Prostate gland (tissue), 2 donors: Measurements from ENCODE around the gene TPP1.

Source experiments
- POLR2A ChIP-seq: fragments of 450-650 bp; IDR thresholded peaks from one replicate; pipeline ENCODE4 v1.6.1; 2016; ENCODE audit warnings: antibody characterized with exemption, mild to moderate bottlenecking
- TF ChIP-seq, protein P1 (sequence below), 4 experiments: fragments of 200-600 bp in 2 of 4; fragments of 450-650 bp in 2 of 4; sonication (generic) in 2 of 4; IDR thresholded peaks; 1 replicate in 3 of 4; 2 replicates in 1 of 4; pipeline ENCODE4 v1.5.1; 2016 to 2019; ENCODE audit warnings: antibody characterized with exemption in 4 of 4, mild to moderate bottlenecking in 2 of 4, moderate library complexity in 2 of 4

GRCh38 chr11:6615046-6615445 is 4.2 kb downstream of the TPP1 start:
- TF ChIP-seq, protein P1, sequence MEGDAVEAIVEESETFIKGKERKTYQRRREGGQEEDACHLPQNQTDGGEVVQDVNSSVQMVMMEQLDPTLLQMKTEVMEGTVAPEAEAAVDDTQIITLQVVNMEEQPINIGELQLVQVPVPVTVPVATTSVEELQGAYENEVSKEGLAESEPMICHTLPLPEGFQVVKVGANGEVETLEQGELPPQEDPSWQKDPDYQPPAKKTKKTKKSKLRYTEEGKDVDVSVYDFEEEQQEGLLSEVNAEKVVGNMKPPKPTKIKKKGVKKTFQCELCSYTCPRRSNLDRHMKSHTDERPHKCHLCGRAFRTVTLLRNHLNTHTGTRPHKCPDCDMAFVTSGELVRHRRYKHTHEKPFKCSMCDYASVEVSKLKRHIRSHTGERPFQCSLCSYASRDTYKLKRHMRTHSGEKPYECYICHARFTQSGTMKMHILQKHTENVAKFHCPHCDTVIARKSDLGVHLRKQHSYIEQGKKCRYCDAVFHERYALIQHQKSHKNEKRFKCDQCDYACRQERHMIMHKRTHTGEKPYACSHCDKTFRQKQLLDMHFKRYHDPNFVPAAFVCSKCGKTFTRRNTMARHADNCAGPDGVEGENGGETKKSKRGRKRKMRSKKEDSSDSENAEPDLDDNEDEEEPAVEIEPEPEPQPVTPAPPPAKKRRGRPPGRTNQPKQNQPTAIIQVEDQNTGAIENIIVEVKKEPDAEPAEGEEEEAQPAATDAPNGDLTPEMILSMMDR (IDR thresholded peaks at IDR 0.05) = no peak
- TF ChIP-seq POLR2A = no peak
